ENCODE results near the gene MYL12B. TPM values are rescaled to one million over a fixed set of nuclear protein-coding genes. Genes with fewer than 3 reads are reported as not detected.
A peak's percentile ranks its signal among the peaks of the same experiment; 100 is the strongest.

Gene MYL12B
- polyA plus RNA-seq, 4 donors, result 431 to 1,249 (median 885) TPM

GRCh38 chr18:3286159-3286558, 24.2 kb downstream of the MYL12B start:
- H3K27me3 ChIP-seq (ENCODE audit: control insufficient read depth in 3 of 3, insufficient read depth in 3 of 3, low read length in 3 of 3), result no peaks in the 10 kb centered on the region
- H3K27ac ChIP-seq (ENCODE audit: low read depth in 1 of 3, low read length in 2 of 3), result no peak overlapping the region
- H3K9me3 ChIP-seq (ENCODE audit: control insufficient read depth in 2 of 2, insufficient read depth in 1 of 2, low read depth in 1 of 2, low read length in 1 of 2), result peaks cover 0 to 4% of the 10 kb centered on the region in 2 donors
- no peak overlapping the region for H3K4me3 ChIP-seq (ENCODE audit: low read depth in 1 of 3, low read length in 3 of 3)
- H3K4me1 ChIP-seq (ENCODE audit: control insufficient read depth in 3 of 3, insufficient read depth in 2 of 3, low read depth in 1 of 3, low read length in 2 of 3), result no peaks in the 10 kb centered on the region
- no peaks in the 10 kb centered on the region for H3K36me3 ChIP-seq (ENCODE audit: control insufficient read depth in 3 of 3, insufficient read depth in 2 of 3, low read depth in 1 of 3, low read length in 3 of 3)
- 78 to 95% (median 89%) methylated on average over 7 of the region's 7 CpGs for WGBS, 3 donors
- DNase-seq (no peak), FAIRE-seq (no peak)

- Histone ChIP-seq H3K27ac (ENCODE audit: low read depth in 1 of 3, low read length in 2 of 3) (no peak overlapping the region), H3K4me1 (ENCODE audit: control insufficient read depth in 3 of 3, insufficient read depth in 2 of 3, low read depth in 1 of 3, low read length in 2 of 3) (peaks cover 0 to 3% (median 0%) of the 10 kb centered on the region in 3 donors), H3K27me3 (ENCODE audit: control insufficient read depth in 3 of 3, insufficient read depth in 3 of 3, low read length in 3 of 3) (no peaks in the 10 kb centered on the region), H3K36me3 (ENCODE audit: control insufficient read depth in 3 of 3, insufficient read depth in 2 of 3, low read depth in 1 of 3, low read length in 3 of 3) (no peaks in the 10 kb centered on the region), H3K9me3 (ENCODE audit: control insufficient read depth in 2 of 2, insufficient read depth in 1 of 2, low read depth in 1 of 2, low read length in 1 of 2) (peaks cover 0 to 6% of the 10 kb centered on the region in 2 donors), H3K4me3 (ENCODE audit: low read depth in 1 of 3, low read length in 3 of 3) (no peak overlapping the region)
- FAIRE-seq (no peak), DNase-seq (no peak)
- WGBS, 3 donors, result 85 to 91% (median 89%) methylated on average over 2 of the region's 2 CpGs
Observed at GRCh38 chr18:3293196-3293951, 31.4 kb downstream of the MYL12B start.

GRCh38 chr18:3294435-3295080, 32.6 kb downstream of the MYL12B start:
- H3K9me3 ChIP-seq (ENCODE audit: control insufficient read depth in 2 of 2, insufficient read depth in 1 of 2, low read depth in 1 of 2, low read length in 1 of 2), result peaks cover 0 to 9% of the 10 kb centered on the region in 2 donors
- no peak overlapping the region for H3K27ac ChIP-seq (ENCODE audit: low read depth in 1 of 3, low read length in 2 of 3)
- FAIRE-seq (no peak), DNase-seq (no peak)
- peaks cover 0 to 3% (median 0%) of the 10 kb centered on the region in 3 donors for H3K4me1 ChIP-seq (ENCODE audit: control insufficient read depth in 3 of 3, insufficient read depth in 2 of 3, low read depth in 1 of 3, low read length in 2 of 3)
- H3K27me3 ChIP-seq (ENCODE audit: control insufficient read depth in 3 of 3, insufficient read depth in 3 of 3, low read length in 3 of 3), result no peaks in the 10 kb centered on the region
- WGBS, 3 donors, result 86 to 94% (median 89%) methylated on average over 3 of the region's 3 CpGs
- H3K36me3 ChIP-seq (ENCODE audit: control insufficient read depth in 3 of 3, insufficient read depth in 2 of 3, low read depth in 1 of 3, low read length in 3 of 3), result no peaks in the 10 kb centered on the region
- H3K4me3 ChIP-seq (ENCODE audit: low read depth in 1 of 3, low read length in 3 of 3), result no peak overlapping the region

GRCh38 chr18:3297025-3297984, 35.4 kb downstream of the MYL12B start:
- DNase-seq (peak; percentile 95), FAIRE-seq (no peak)
- Histone ChIP-seq H3K4me3 (ENCODE audit: low read depth in 1 of 3, low read length in 3 of 3) (peak overlapping the region; percentile 54 to 81 (median 78)), H3K9me3 (ENCODE audit: control insufficient read depth in 2 of 2, insufficient read depth in 1 of 2, low read depth in 1 of 2, low read length in 1 of 2) (peaks cover 0 to 9% of the 10 kb centered on the region in 2 donors), H3K36me3 (ENCODE audit: control insufficient read depth in 3 of 3, insufficient read depth in 2 of 3, low read depth in 1 of 3, low read length in 3 of 3) (no peaks in the 10 kb centered on the region), H3K27ac (ENCODE audit: low read depth in 1 of 3, low read length in 2 of 3) (peak overlapping the region; percentile 50 to 82 (median 80)), H3K4me1 (ENCODE audit: control insufficient read depth in 3 of 3, insufficient read depth in 2 of 3, low read depth in 1 of 3, low read length in 2 of 3) (peaks cover 0 to 3% (median 0%) of the 10 kb centered on the region in 3 donors), H3K27me3 (ENCODE audit: control insufficient read depth in 3 of 3, insufficient read depth in 3 of 3, low read length in 3 of 3) (no peaks in the 10 kb centered on the region)
- WGBS, 3 donors, result 4 to 9% (median 6%) methylated on average over 17 to 18 of the region's 18 CpGs

GRCh38 chr18:3304832-3305231, 42.9 kb downstream of the MYL12B start:
- no peak for DNase-seq
- no peaks in the 10 kb centered on the region for H3K27me3 ChIP-seq (ENCODE audit: control insufficient read depth in 3 of 3, insufficient read depth in 3 of 3, low read length in 3 of 3)
- no peak overlapping the region for H3K27ac ChIP-seq (ENCODE audit: low read depth in 1 of 3, low read length in 2 of 3)
- no peak for FAIRE-seq
- 88 to 97% (median 92%) methylated on average over 1 of the region's 1 CpG for WGBS, 3 donors
- H3K36me3 ChIP-seq (ENCODE audit: control insufficient read depth in 3 of 3, insufficient read depth in 2 of 3, low read depth in 1 of 3, low read length in 3 of 3), result no peaks in the 10 kb centered on the region
- H3K4me3 ChIP-seq (ENCODE audit: low read depth in 1 of 3, low read length in 3 of 3), result no peak overlapping the region
- no peaks in the 10 kb centered on the region for H3K4me1 ChIP-seq (ENCODE audit: control insufficient read depth in 3 of 3, insufficient read depth in 2 of 3, low read depth in 1 of 3, low read length in 2 of 3)
- H3K9me3 ChIP-seq (ENCODE audit: control insufficient read depth in 2 of 2, insufficient read depth in 1 of 2, low read depth in 1 of 2, low read length in 1 of 2), result no peaks in the 10 kb centered on the region

- Histone ChIP-seq H3K27ac (ENCODE audit: low read depth in 1 of 3, low read length in 2 of 3) (no peak overlapping the region), H3K36me3 (ENCODE audit: control insufficient read depth in 3 of 3, insufficient read depth in 2 of 3, low read depth in 1 of 3, low read length in 3 of 3) (no peaks in the 10 kb centered on the region), H3K9me3 (ENCODE audit: control insufficient read depth in 2 of 2, insufficient read depth in 1 of 2, low read depth in 1 of 2, low read length in 1 of 2) (no peaks in the 10 kb centered on the region), H3K4me3 (ENCODE audit: low read depth in 1 of 3, low read length in 3 of 3) (no peak overlapping the region), H3K4me1 (ENCODE audit: control insufficient read depth in 3 of 3, insufficient read depth in 2 of 3, low read depth in 1 of 3, low read length in 2 of 3) (no peaks in the 10 kb centered on the region), H3K27me3 (ENCODE audit: control insufficient read depth in 3 of 3, insufficient read depth in 3 of 3, low read length in 3 of 3) (no peaks in the 10 kb centered on the region)
- FAIRE-seq (no peak), DNase-seq (peak in 1 of 2 donors; percentile 39)
- 73 to 81% (median 73%) methylated on average over 7 of the region's 7 CpGs for WGBS, 3 donors
Observed at GRCh38 chr18:3305354-3305762, 43.4 kb downstream of the MYL12B start.

GRCh38 chr18:3305933-3306332, 44.0 kb downstream of the MYL12B start:
- H3K27ac ChIP-seq (ENCODE audit: low read depth in 1 of 3, low read length in 2 of 3), result peak overlapping the region in 1 of 3 donors; percentile 23

GRCh38 chr18:3306391-3306790, 44.5 kb downstream of the MYL12B start:
- H3K9me3 ChIP-seq (ENCODE audit: control insufficient read depth in 2 of 2, insufficient read depth in 1 of 2, low read depth in 1 of 2, low read length in 1 of 2), result no peaks in the 10 kb centered on the region
- WGBS, 3 donors, result 74 to 89% (median 83%) methylated on average over 3 of the region's 3 CpGs
- no peaks in the 10 kb centered on the region for H3K4me1 ChIP-seq (ENCODE audit: control insufficient read depth in 3 of 3, insufficient read depth in 2 of 3, low read depth in 1 of 3, low read length in 2 of 3)
- FAIRE-seq (no peak), DNase-seq (no peak)
- H3K27ac ChIP-seq (ENCODE audit: low read depth in 1 of 3, low read length in 2 of 3), result no peak overlapping the region
- no peaks in the 10 kb centered on the region for H3K36me3 ChIP-seq (ENCODE audit: control insufficient read depth in 3 of 3, insufficient read depth in 2 of 3, low read depth in 1 of 3, low read length in 3 of 3)
- H3K27me3 ChIP-seq (ENCODE audit: control insufficient read depth in 3 of 3, insufficient read depth in 3 of 3, low read length in 3 of 3), result no peaks in the 10 kb centered on the region
- no peak overlapping the region for H3K4me3 ChIP-seq (ENCODE audit: low read depth in 1 of 3, low read length in 3 of 3)

More at GRCh38 chr18:3305933-3306332, 44.0 kb downstream of the MYL12B start:
- no peaks in the 10 kb centered on the region for H3K27me3 ChIP-seq (ENCODE audit: control insufficient read depth in 3 of 3, insufficient read depth in 3 of 3, low read length in 3 of 3)
- no peaks in the 10 kb centered on the region for H3K4me1 ChIP-seq (ENCODE audit: control insufficient read depth in 3 of 3, insufficient read depth in 2 of 3, low read depth in 1 of 3, low read length in 2 of 3)
- no peaks in the 10 kb centered on the region for H3K36me3 ChIP-seq (ENCODE audit: control insufficient read depth in 3 of 3, insufficient read depth in 2 of 3, low read depth in 1 of 3, low read length in 3 of 3)
- 49 to 74% (median 74%) methylated on average over 8 of the region's 8 CpGs for WGBS, 3 donors
- FAIRE-seq (no peak), DNase-seq (no peak)
- H3K4me3 ChIP-seq (ENCODE audit: low read depth in 1 of 3, low read length in 3 of 3), result no peak overlapping the region
- H3K9me3 ChIP-seq (ENCODE audit: control insufficient read depth in 2 of 2, insufficient read depth in 1 of 2, low read depth in 1 of 2, low read length in 1 of 2), result no peaks in the 10 kb centered on the region

Measured in small intestine (tissue), 7 donors.